Sigmoid colon (tissue), 4 donors: Measurements from ENCODE around the gene SHANK1.

Experiments
- EP300 ChIP-seq, 4 donors: sonication (generic); formaldehyde crosslinking; IDR thresholded peaks; one replicate each; pipeline ENCODE4 v1.6.1; 2017; ENCODE audit warnings: antibody characterized with exemption in 4 of 4
- TF ChIP-seq, protein P1 (sequence below), 4 experiments: fragments of 450-650 bp in 3 of 4; fragments of 200-600 bp in 1 of 4; IDR thresholded peaks; one replicate each; pipeline ENCODE4 v1.5.1; 2016 to 2019; ENCODE audit warnings: antibody characterized with exemption in 4 of 4, mild to moderate bottlenecking in 3 of 4, moderate library complexity in 2 of 4

DNA sequence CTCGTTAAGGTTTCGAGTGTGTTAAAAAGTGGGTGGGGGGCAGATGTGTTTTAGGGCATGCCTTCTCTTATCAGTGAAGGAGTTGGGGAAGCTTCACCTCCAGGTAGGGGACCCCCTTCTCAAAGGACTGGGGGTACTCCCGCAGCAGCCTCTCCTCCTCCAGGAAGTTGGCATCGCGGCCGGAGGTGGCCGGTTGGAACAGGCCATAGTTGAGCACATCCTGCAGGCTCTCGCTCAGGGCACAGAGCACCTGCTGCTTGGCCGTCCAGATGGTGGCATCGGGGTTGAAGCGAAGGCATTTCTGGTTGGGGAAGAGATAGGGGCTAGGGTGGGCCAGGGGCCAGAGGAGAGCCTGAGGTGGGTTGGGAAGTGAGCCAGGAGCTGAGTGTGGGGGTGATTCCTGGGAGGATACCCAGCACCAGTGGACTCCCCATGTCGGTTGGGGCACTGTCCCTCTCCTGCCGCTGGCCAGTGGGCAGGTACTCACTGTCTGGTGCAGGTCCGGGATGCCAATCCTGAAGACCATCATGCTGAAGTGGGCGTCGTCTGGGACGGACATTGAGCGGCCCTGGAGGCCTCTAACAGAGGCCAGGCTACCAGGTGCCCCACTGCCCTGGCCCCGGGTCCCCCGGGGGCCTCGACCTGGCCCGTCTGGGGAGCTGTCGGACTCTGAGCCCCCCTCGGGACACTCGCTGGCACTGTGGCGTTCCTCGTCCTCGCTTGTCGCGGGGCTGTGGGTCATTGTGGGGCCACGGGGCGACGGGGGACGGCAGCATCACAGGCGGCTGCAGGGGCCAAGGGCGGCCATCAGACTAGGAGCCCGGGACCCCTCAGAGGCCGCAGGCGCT lies 3.2 kb downstream of the SHANK1 start:
- TF ChIP-seq, protein P1, sequence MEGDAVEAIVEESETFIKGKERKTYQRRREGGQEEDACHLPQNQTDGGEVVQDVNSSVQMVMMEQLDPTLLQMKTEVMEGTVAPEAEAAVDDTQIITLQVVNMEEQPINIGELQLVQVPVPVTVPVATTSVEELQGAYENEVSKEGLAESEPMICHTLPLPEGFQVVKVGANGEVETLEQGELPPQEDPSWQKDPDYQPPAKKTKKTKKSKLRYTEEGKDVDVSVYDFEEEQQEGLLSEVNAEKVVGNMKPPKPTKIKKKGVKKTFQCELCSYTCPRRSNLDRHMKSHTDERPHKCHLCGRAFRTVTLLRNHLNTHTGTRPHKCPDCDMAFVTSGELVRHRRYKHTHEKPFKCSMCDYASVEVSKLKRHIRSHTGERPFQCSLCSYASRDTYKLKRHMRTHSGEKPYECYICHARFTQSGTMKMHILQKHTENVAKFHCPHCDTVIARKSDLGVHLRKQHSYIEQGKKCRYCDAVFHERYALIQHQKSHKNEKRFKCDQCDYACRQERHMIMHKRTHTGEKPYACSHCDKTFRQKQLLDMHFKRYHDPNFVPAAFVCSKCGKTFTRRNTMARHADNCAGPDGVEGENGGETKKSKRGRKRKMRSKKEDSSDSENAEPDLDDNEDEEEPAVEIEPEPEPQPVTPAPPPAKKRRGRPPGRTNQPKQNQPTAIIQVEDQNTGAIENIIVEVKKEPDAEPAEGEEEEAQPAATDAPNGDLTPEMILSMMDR (IDR thresholded peaks at IDR 0.05) = no peak
- no peak for TF ChIP-seq EP300 (IDR thresholded peaks at IDR 0.05)
